Fibroblast of the conjunctiva (primary cell): Measurements from ENCODE around the gene RCAN2.

Experiments
- DNase-seq: peaks from one replicate; pipeline ENCODE4 v3.0.0-alpha.2; 2010; ENCODE audit warnings: low read depth

RCAN2 gene

GRCh38 chr6:46491628-46492547 lies 639 bp upstream of the RCAN2 start:
- no peak for DNase-seq

- DNase-seq, result no peak
Measured at GRCh38 chr6:46490425-46491200, 636 bp downstream of the RCAN2 start.

- no peak for DNase-seq
Measured at GRCh38 chr6:46486181-46486580, 5.1 kb downstream of the RCAN2 start.

- no peak for DNase-seq
Measured at GRCh38 chr6:46484081-46484820, 7.0 kb downstream of the RCAN2 start.

GRCh38 chr6:46476301-46476700 lies 14.9 kb downstream of the RCAN2 start:
- DNase-seq, result no peak

GRCh38 chr6:46473881-46474280 lies 17.4 kb downstream of the RCAN2 start:
- no peak for DNase-seq

GRCh38 chr6:46472243-46472642 lies 19.0 kb downstream of the RCAN2 start:
- no peak for DNase-seq

GRCh38 chr6:46469021-46469420 lies 22.2 kb downstream of the RCAN2 start:
- DNase-seq, result no peak

GRCh38 chr6:46468403-46469010 lies 22.7 kb downstream of the RCAN2 start:
- DNase-seq, result no peak

GRCh38 chr6:46466570-46466969 lies 24.7 kb downstream of the RCAN2 start:
- no peak for DNase-seq

- DNase-seq, result no peak
Measured at GRCh38 chr6:46465294-46466165, 25.7 kb downstream of the RCAN2 start.

GRCh38 chr6:46456297-46456696 lies 35.0 kb downstream of the RCAN2 start:
- DNase-seq, result no peak

GRCh38 chr6:46454691-46455090 lies 36.6 kb downstream of the RCAN2 start:
- DNase-seq, result no peak

- DNase-seq, result no peak
Measured at GRCh38 chr6:46453741-46454316, 37.4 kb downstream of the RCAN2 start.

GRCh38 chr6:46453216-46453615 lies 38.0 kb downstream of the RCAN2 start:
- peak; percentile 79 for DNase-seq

GRCh38 chr6:46452312-46452917 lies 38.8 kb downstream of the RCAN2 start:
- no peak for DNase-seq

- no peak for DNase-seq
Measured at GRCh38 chr6:46451343-46451742, 39.9 kb downstream of the RCAN2 start.

GRCh38 chr6:46444772-46445454 lies 46.3 kb downstream of the RCAN2 start:
- DNase-seq, result no peak

GRCh38 chr6:46443623-46444022 lies 47.6 kb downstream of the RCAN2 start:
- DNase-seq, result no peak

- DNase-seq, result no peak
Measured at GRCh38 chr6:46440641-46441040, 50.6 kb downstream of the RCAN2 start.
